ENCODE measurements around the gene SYNPO. TPM values are rescaled to one million over a fixed set of nuclear protein-coding genes. Genes with fewer than 3 reads are reported as not detected.

SYNPO gene
- polyA plus RNA-seq, 1 donor (not counting 4 experiments of a cell fraction or from before 2014, with no cell fraction given): 6.0 TPM

- H3K4me2 ChIP-seq (ENCODE audit: control insufficient read depth, extremely low read depth, insufficient read depth, low read depth, low read length): no peak overlapping the region
- TF ChIP-seq CTCF (optimal IDR thresholded peaks at IDR 0.05 in 1 of 3, IDR thresholded peaks at IDR 0.05 in 1 of 3, conservative IDR thresholded peaks at IDR 0.05 in 1 of 3; ENCODE audit: extremely low read depth in 1 of 3, insufficient read depth in 2 of 3, low read length in 3 of 3) (no peak), EZH2 (IDR thresholded peaks at IDR 0.05; ENCODE audit: low read length) (no peak)
- H2AFZ ChIP-seq (ENCODE audit: control insufficient read depth, low read length): no peak overlapping the region
- no peaks in the 10 kb centered on the region for H3K36me3 ChIP-seq (ENCODE audit: control insufficient read depth in 2 of 2, extremely low read depth in 1 of 2, insufficient read depth in 2 of 2, low read length in 2 of 2)
- H3K27me3 ChIP-seq (ENCODE audit: control insufficient read depth, extremely low read depth, insufficient read depth, low read length): no peaks in the 10 kb centered on the region
- DNase-seq (ENCODE audit: low read depth, low spot score): no peak
- H3K4me1 ChIP-seq (ENCODE audit: control insufficient read depth, extremely low read depth, insufficient read depth, low read length): peaks cover 36% of the 10 kb centered on the region
- no peak for FAIRE-seq
- H3K79me2 ChIP-seq (ENCODE audit: control insufficient read depth, insufficient read depth, low read length): no peaks in the 10 kb centered on the region
- no peaks in the 10 kb centered on the region for H3K9me3 ChIP-seq (ENCODE audit: control insufficient read depth, low read depth, low read length)
- dilution Hi-C loops (cut with MboI; ENCODE audit: extremely low pct_ligation_motif_present, low sequenced_read_pairs): no loop called here
- no peaks in the 10 kb centered on the region for H4K20me1 ChIP-seq (ENCODE audit: control insufficient read depth, extremely low read depth, insufficient read depth, low read length)
- H3K9ac ChIP-seq (ENCODE audit: control insufficient read depth, extremely low read depth, insufficient read depth, low read length): no peak overlapping the region
- H3K27ac ChIP-seq (ENCODE audit: control insufficient read depth, insufficient read depth, low read length): no peak overlapping the region
- H3K9me1 ChIP-seq (ENCODE audit: control insufficient read depth, extremely low read depth, insufficient read depth, low read length): no peaks in the 10 kb centered on the region
- H3K4me3 ChIP-seq (ENCODE audit: control insufficient read depth in 2 of 3, extremely low read depth in 1 of 3, insufficient read depth in 2 of 3, low read depth in 1 of 3, low read length in 3 of 3): no peak overlapping the region
Observed at GRCh38 chr5:150603052-150603451, 37.4 kb upstream of the SYNPO start.

- dilution Hi-C loops (cut with MboI; ENCODE audit: extremely low pct_ligation_motif_present, low sequenced_read_pairs): no loop called here
- Histone ChIP-seq H3K4me2 (ENCODE audit: control insufficient read depth, extremely low read depth, insufficient read depth, low read depth, low read length) (no peak overlapping the region), H3K9me3 (ENCODE audit: control insufficient read depth, low read depth, low read length) (no peaks in the 10 kb centered on the region), H4K20me1 (ENCODE audit: control insufficient read depth, extremely low read depth, insufficient read depth, low read length) (no peaks in the 10 kb centered on the region), H3K9me1 (ENCODE audit: control insufficient read depth, extremely low read depth, insufficient read depth, low read length) (no peaks in the 10 kb centered on the region), H3K9ac (ENCODE audit: control insufficient read depth, extremely low read depth, insufficient read depth, low read length) (no peak overlapping the region), H2AFZ (ENCODE audit: control insufficient read depth, low read length) (no peak overlapping the region), H3K36me3 (ENCODE audit: control insufficient read depth in 2 of 2, extremely low read depth in 1 of 2, insufficient read depth in 2 of 2, low read length in 2 of 2) (no peaks in the 10 kb centered on the region), H3K79me2 (ENCODE audit: control insufficient read depth, insufficient read depth, low read length) (no peaks in the 10 kb centered on the region), H3K27me3 (ENCODE audit: control insufficient read depth, extremely low read depth, insufficient read depth, low read length) (no peaks in the 10 kb centered on the region), H3K27ac (ENCODE audit: control insufficient read depth, insufficient read depth, low read length) (no peak overlapping the region), H3K4me1 (ENCODE audit: control insufficient read depth, extremely low read depth, insufficient read depth, low read length) (peaks cover 32% of the 10 kb centered on the region), H3K4me3 (ENCODE audit: control insufficient read depth in 2 of 3, extremely low read depth in 1 of 3, insufficient read depth in 2 of 3, low read depth in 1 of 3, low read length in 3 of 3) (no peak overlapping the region)
- FAIRE-seq (no peak), DNase-seq (ENCODE audit: low read depth, low spot score) (no peak)
- TF ChIP-seq EZH2 (IDR thresholded peaks at IDR 0.05; ENCODE audit: low read length): no peak
- TF ChIP-seq CTCF (optimal IDR thresholded peaks at IDR 0.05 in 1 of 3, IDR thresholded peaks at IDR 0.05 in 1 of 3, conservative IDR thresholded peaks at IDR 0.05 in 1 of 3; ENCODE audit: extremely low read depth in 1 of 3, insufficient read depth in 2 of 3, low read length in 3 of 3): no peak
Observed at GRCh38 chr5:150603491-150603890, 37.0 kb upstream of the SYNPO start.
